ENCODE measurements around the gene RSAD2.
A peak's percentile ranks its signal among the peaks of the same experiment; 100 is the strongest.

The RSAD2 gene

GRCh38 chr2:6909431-6910385 lies 32.1 kb downstream of the RSAD2 start:
- Mint-ChIP-seq H3K27me3 (no peaks in the 10 kb centered on the region), H3K9me3 (no peaks in the 10 kb centered on the region)

GRCh38 chr2:6911721-6912120 lies 34.1 kb downstream of the RSAD2 start:
- Mint-ChIP-seq H3K4me3 (no peak overlapping the region), H3K4me1 (peaks cover 29% of the 10 kb centered on the region), H3K9me3 (no peaks in the 10 kb centered on the region), H3K27me3 (no peaks in the 10 kb centered on the region), H3K27ac (peak overlapping the region; percentile 74), H3K36me3 (no peaks in the 10 kb centered on the region)
- ATAC-seq: no peak

More at GRCh38 chr2:6909431-6910385, 32.1 kb downstream of the RSAD2 start:
- peak; percentile 93 for ATAC-seq
- peak overlapping the region; percentile 74 for H3K27ac Mint-ChIP-seq
- H3K4me3 Mint-ChIP-seq: peak overlapping the region; percentile 32
- no peaks in the 10 kb centered on the region for H3K36me3 Mint-ChIP-seq
- peaks cover 29% of the 10 kb centered on the region for H3K4me1 Mint-ChIP-seq

GRCh38 chr2:6913415-6914157 lies 36.0 kb downstream of the RSAD2 start:
- Mint-ChIP-seq H3K4me1 (peaks cover 31% of the 10 kb centered on the region), H3K27ac (no peak overlapping the region), H3K9me3 (no peaks in the 10 kb centered on the region), H3K36me3 (no peaks in the 10 kb centered on the region), H3K27me3 (peaks cover under 1% of the 10 kb centered on the region), H3K4me3 (no peak overlapping the region)
- ATAC-seq: no peak

- no peaks in the 10 kb centered on the region for H3K36me3 Mint-ChIP-seq
- ATAC-seq: no peak
- H3K27me3 Mint-ChIP-seq: peaks cover 7% of the 10 kb centered on the region
- no peaks in the 10 kb centered on the region for H3K9me3 Mint-ChIP-seq
- peaks cover 24% of the 10 kb centered on the region for H3K4me1 Mint-ChIP-seq
- H3K4me3 Mint-ChIP-seq: no peak overlapping the region
- no peak overlapping the region for H3K27ac Mint-ChIP-seq
These were observed 37.3 kb downstream of the RSAD2 start for GRCh38 chr2:6914828-6915227.

GRCh38 chr2:6915399-6915798 lies 37.8 kb downstream of the RSAD2 start:
- H3K4me1 Mint-ChIP-seq: peaks cover 18% of the 10 kb centered on the region
- H3K9me3 Mint-ChIP-seq: no peaks in the 10 kb centered on the region
- H3K27me3 Mint-ChIP-seq: peaks cover 7% of the 10 kb centered on the region
- no peaks in the 10 kb centered on the region for H3K36me3 Mint-ChIP-seq
- H3K4me3 Mint-ChIP-seq: no peak overlapping the region
- H3K27ac Mint-ChIP-seq: no peak overlapping the region
- ATAC-seq: no peak

GRCh38 chr2:6916224-6916623 lies 38.6 kb downstream of the RSAD2 start:
- no peak overlapping the region for H3K4me3 Mint-ChIP-seq
- H3K9me3 Mint-ChIP-seq: no peaks in the 10 kb centered on the region
- H3K36me3 Mint-ChIP-seq: no peaks in the 10 kb centered on the region
- H3K27ac Mint-ChIP-seq: no peak overlapping the region
- peaks cover 7% of the 10 kb centered on the region for H3K27me3 Mint-ChIP-seq
- no peak for ATAC-seq
- peaks cover 10% of the 10 kb centered on the region for H3K4me1 Mint-ChIP-seq

- Mint-ChIP-seq H3K27me3 (peaks cover 7% of the 10 kb centered on the region), H3K4me1 (peaks cover 7% of the 10 kb centered on the region), H3K27ac (no peak overlapping the region), H3K36me3 (no peaks in the 10 kb centered on the region), H3K4me3 (peak overlapping the region; percentile 75), H3K9me3 (no peaks in the 10 kb centered on the region)
- ATAC-seq: no peak
These were observed 39.1 kb downstream of the RSAD2 start for GRCh38 chr2:6916736-6917070.

- Mint-ChIP-seq H3K27ac (no peak within 1 kb of the TSS), H3K9me3 (no peaks in the 10 kb centered on the region), H3K36me3 (no peaks in the 10 kb centered on the region), H3K27me3 (peaks cover 7% of the 10 kb centered on the region), H3K4me3 (peak within 1 kb of the TSS; percentile 75), H3K4me1 (peaks cover 7% of the 10 kb centered on the region)
- peak; percentile 89 for ATAC-seq
These were observed 39.6 kb downstream of the RSAD2 start, which contains the start of gene RNF144A for GRCh38 chr2:6917071-6917760. Gene RNF144A (plus strand): TSS chr2:6917412. CDS start chr2:6996927, 79,515 bp downstream.

GRCh38 chr2:6917761-6918421 lies 40.3 kb downstream of the RSAD2 start:
- Mint-ChIP-seq H3K4me3 (peak overlapping the region; percentile 68), H3K36me3 (no peaks in the 10 kb centered on the region), H3K4me1 (peaks cover 7% of the 10 kb centered on the region), H3K27me3 (peaks cover 7% of the 10 kb centered on the region), H3K27ac (no peak overlapping the region), H3K9me3 (no peaks in the 10 kb centered on the region)
- ATAC-seq: peak; percentile 66

GRCh38 chr2:6919901-6920742 lies 42.5 kb downstream of the RSAD2 start:
- H3K4me1 Mint-ChIP-seq: peaks cover 7% of the 10 kb centered on the region
- H3K27me3 Mint-ChIP-seq: peaks cover 7% of the 10 kb centered on the region
- H3K4me3 Mint-ChIP-seq: no peak overlapping the region
- no peaks in the 10 kb centered on the region for H3K36me3 Mint-ChIP-seq
- ATAC-seq: no peak
- H3K27ac Mint-ChIP-seq: no peak overlapping the region
- H3K9me3 Mint-ChIP-seq: no peaks in the 10 kb centered on the region

- Mint-ChIP-seq H3K36me3 (no peaks in the 10 kb centered on the region), H3K27me3 (peaks cover 7% of the 10 kb centered on the region), H3K9me3 (no peaks in the 10 kb centered on the region), H3K27ac (no peak overlapping the region), H3K4me3 (no peak overlapping the region), H3K4me1 (peaks cover 12% of the 10 kb centered on the region)
- no peak for ATAC-seq
These were observed 43.1 kb downstream of the RSAD2 start for GRCh38 chr2:6920743-6921064.

- H3K27me3 Mint-ChIP-seq: peaks cover 7% of the 10 kb centered on the region
- H3K9me3 Mint-ChIP-seq: no peaks in the 10 kb centered on the region
- no peak overlapping the region for H3K4me3 Mint-ChIP-seq
- ATAC-seq: no peak
- no peak overlapping the region for H3K27ac Mint-ChIP-seq
- peaks cover 14% of the 10 kb centered on the region for H3K4me1 Mint-ChIP-seq
- no peaks in the 10 kb centered on the region for H3K36me3 Mint-ChIP-seq
These were observed 43.8 kb downstream of the RSAD2 start for GRCh38 chr2:6921321-6921922.

GRCh38 chr2:6922201-6922656 lies 44.7 kb downstream of the RSAD2 start:
- no peak for ATAC-seq
- Mint-ChIP-seq H3K4me3 (no peak overlapping the region), H3K27ac (no peak overlapping the region), H3K36me3 (no peaks in the 10 kb centered on the region), H3K9me3 (no peaks in the 10 kb centered on the region), H3K4me1 (peaks cover 14% of the 10 kb centered on the region), H3K27me3 (peaks cover 7% of the 10 kb centered on the region)

GRCh38 chr2:6923319-6923718 lies 45.7 kb downstream of the RSAD2 start:
- no peak overlapping the region for H3K4me3 Mint-ChIP-seq
- no peak overlapping the region for H3K27ac Mint-ChIP-seq
- H3K4me1 Mint-ChIP-seq: peaks cover 14% of the 10 kb centered on the region
- ATAC-seq: no peak
- peaks cover 7% of the 10 kb centered on the region for H3K27me3 Mint-ChIP-seq
- no peaks in the 10 kb centered on the region for H3K9me3 Mint-ChIP-seq
- H3K36me3 Mint-ChIP-seq: peaks cover 3% of the 10 kb centered on the region
